Spleen (tissue), 7 donors: ENCODE results near the gene UBAP1.

Experiments
- POLR2A ChIP-seq, 3 donors: fragments of 450-650 bp; IDR thresholded peaks; one replicate each; pipeline ENCODE4 v1.5.1; 2017; ENCODE audit warnings: antibody characterized with exemption in 3 of 3, mild to moderate bottlenecking in 1 of 3
- POLR2AphosphoS5 ChIP-seq, 3 donors: sonication (generic); formaldehyde crosslinking; IDR thresholded peaks; one replicate each; pipeline ENCODE4 v1.5.1; 2017; ENCODE audit warnings: antibody characterized with exemption in 3 of 3
- TF ChIP-seq, protein P1 (sequence below), 11 experiments: fragments of 200-600 bp in 7 of 11; fragments of 450-650 bp in 4 of 11; sonication (generic) in 4 of 11; IDR thresholded peaks in 8 of 11; conservative IDR thresholded peaks in 3 of 11; 1 replicate in 7 of 11; 2 replicates in 4 of 11; pipeline versions ENCODE4 v1.4.0 to v1.8.0; 2016 to 2021; ENCODE audit warnings: antibody characterized with exemption in 11 of 11, inconsistent platforms in 4 of 11, mild to moderate bottlenecking in 1 of 11
- donor health status: DM: no; HTN: no; CAD: no; lungs with moderate emphysema.
- donor health status: DM: no; HTN: no; CAD: no.
- donor health status: DM: no; HTN: no; CAD: no.

DNA sequence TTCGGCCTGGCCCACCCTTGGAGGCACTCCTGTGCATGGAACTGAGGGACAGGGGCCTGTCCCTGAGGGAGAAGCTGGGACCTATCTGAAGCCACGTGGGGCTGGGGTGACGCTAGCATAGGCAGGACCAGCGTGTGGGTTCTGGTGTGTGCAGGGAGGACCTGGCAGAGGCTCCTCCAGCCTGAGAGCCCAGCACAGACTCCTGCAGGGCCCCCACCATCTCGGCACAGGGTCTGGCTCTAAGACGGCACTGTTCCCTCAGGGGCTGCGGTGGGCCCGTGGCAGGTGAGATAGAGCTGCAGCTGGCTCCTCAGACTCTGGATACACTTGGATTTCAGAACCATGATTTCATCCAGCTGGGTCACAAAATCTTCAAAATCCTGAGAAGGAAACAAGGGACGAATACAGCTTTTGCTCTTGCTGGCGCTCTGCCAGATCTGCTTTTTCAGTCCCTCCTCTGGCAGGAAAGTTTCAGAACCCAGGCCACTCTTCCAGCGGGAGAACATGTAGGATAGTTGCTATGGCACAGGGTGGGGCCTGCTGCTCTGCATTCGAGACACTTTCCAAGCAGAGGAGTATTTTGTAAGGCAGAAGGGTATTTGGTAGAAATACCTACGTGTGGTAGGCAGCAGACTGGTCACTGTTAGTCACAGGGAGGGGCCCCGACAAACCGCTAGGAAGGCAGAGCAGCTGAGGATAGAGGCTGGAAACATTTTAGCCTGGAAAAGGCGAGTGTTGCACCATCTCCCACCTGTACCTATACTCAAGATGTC is 75.5 kb downstream of the UBAP1 start:
- TF ChIP-seq, protein P1, sequence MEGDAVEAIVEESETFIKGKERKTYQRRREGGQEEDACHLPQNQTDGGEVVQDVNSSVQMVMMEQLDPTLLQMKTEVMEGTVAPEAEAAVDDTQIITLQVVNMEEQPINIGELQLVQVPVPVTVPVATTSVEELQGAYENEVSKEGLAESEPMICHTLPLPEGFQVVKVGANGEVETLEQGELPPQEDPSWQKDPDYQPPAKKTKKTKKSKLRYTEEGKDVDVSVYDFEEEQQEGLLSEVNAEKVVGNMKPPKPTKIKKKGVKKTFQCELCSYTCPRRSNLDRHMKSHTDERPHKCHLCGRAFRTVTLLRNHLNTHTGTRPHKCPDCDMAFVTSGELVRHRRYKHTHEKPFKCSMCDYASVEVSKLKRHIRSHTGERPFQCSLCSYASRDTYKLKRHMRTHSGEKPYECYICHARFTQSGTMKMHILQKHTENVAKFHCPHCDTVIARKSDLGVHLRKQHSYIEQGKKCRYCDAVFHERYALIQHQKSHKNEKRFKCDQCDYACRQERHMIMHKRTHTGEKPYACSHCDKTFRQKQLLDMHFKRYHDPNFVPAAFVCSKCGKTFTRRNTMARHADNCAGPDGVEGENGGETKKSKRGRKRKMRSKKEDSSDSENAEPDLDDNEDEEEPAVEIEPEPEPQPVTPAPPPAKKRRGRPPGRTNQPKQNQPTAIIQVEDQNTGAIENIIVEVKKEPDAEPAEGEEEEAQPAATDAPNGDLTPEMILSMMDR (IDR thresholded peaks at IDR 0.05 in 8 of 11, conservative IDR thresholded peaks at IDR 0.05 in 3 of 11): no peak
- TF ChIP-seq POLR2A (IDR thresholded peaks at IDR 0.05) (no peak), POLR2AphosphoS5 (IDR thresholded peaks at IDR 0.05) (peak; percentile 13 to 65 (median 16))
